Measurements from ENCODE around the gene GSG1L. TPM values are rescaled to one million over a fixed set of nuclear protein-coding genes. Genes with fewer than 3 reads are reported as not detected.

Gene GSG1L
- total and polyA plus RNA-seq, 9 donors, result 1.5 to 4.3 (median 2.9) TPM

DNA sequence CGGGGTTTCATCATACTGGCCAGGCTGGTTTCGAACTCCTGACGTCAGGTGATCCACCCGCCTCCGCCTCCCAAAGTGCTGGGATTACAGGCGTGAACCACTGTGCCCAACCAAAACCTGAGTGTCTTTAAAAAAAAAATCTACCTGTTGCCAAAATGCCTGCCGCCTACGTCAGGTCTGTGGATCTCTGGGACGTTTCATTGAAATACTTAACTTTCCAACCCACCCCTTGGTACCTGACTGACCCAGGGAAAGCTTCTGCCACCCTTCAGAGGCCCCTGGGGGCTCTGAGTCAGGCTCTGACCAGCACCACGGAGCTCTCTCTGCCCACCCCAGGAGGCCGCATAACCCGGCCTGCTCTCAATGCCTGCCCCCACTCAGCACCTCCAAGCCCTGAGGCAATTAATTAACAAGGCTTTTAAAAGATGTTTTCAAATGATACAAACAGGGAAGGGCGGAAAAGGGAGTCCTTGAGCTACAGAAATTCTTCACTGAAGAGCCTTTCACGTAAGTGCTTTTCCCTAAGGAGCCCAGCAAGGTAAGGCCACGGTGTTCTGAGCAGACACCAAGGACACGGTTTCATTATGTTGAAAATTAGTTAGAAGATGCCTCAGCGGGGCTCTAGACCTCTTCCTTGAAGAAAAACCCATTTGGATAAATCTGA, 29.3 kb upstream of the GSG1L start:
- DNase-seq, result no peak
- WGBS (ENCODE audit: insufficient coverage), result 77% methylated on average over 13 of the region's 17 CpGs
- Histone ChIP-seq H3K9me3 (replicated peaks; ENCODE audit: control insufficient read depth, low read depth, low read length) (no peaks in the 10 kb centered on the region), H3K4me1 (ENCODE audit: control insufficient read depth, insufficient read depth, low read length) (peaks cover 2% of the 10 kb centered on the region), H3K27me3 (ENCODE audit: control insufficient read depth, insufficient read depth, low read length) (no peaks in the 10 kb centered on the region), H3K4me3 (ENCODE audit: low read length) (no peak overlapping the region), H3K27ac (ENCODE audit: low read length) (no peak overlapping the region), H3K36me3 (ENCODE audit: control insufficient read depth, insufficient read depth, low read length) (peaks cover 11% of the 10 kb centered on the region)

- 74% methylated on average over 8 of the region's 12 CpGs for WGBS (ENCODE audit: insufficient coverage)
- Histone ChIP-seq H3K4me3 (ENCODE audit: low read length) (no peak overlapping the region), H3K4me1 (ENCODE audit: control insufficient read depth, insufficient read depth, low read length) (peaks cover 2% of the 10 kb centered on the region), H3K27me3 (ENCODE audit: control insufficient read depth, insufficient read depth, low read length) (no peaks in the 10 kb centered on the region), H3K27ac (ENCODE audit: low read length) (no peak overlapping the region), H3K9me3 (replicated peaks; ENCODE audit: control insufficient read depth, low read depth, low read length) (no peaks in the 10 kb centered on the region), H3K36me3 (ENCODE audit: control insufficient read depth, insufficient read depth, low read length) (peaks cover 5% of the 10 kb centered on the region)
- DNase-seq, result no peak
These were observed 28.1 kb upstream of the GSG1L start for GRCh38 chr16:28091656-28092055.

DNA sequence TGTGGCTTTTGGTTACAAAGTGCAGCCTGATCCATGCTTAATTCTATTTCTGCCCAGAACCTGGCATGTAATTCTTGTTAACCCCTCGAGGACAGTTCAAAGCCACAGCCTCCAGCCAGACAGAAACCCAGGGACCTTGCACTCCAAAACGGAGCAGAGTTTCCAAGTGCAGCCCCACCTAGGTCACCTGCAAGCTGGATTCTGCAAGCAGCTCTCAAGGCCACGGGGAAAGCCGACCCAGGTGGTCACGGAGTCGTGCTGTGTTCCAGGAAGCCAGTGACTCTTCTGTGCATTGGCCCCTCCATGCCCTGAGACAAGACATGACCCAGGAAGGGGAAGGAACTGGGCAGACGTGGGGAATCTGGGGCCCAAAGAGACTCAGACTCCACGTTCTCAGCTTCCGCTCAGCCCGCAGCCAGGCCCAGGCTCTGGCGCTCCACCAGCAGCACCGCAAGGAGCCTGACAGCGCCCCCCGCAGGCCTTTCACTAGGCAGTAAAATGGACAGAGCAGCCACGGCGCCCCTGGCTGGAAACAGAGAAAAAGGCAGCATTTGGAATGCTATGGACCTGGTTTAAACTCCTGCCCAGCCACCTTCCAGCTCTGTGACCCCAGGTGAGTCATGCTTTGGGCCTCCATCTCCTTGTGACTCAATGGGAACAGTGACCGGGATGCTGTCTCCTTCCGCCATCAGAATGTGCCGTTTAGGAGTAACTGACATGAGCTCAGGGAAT, 27.3 kb upstream of the GSG1L start:
- H3K4me3 ChIP-seq (ENCODE audit: low read length), result no peak overlapping the region
- DNase-seq, result no peak
- WGBS (ENCODE audit: insufficient coverage), result 50% methylated on average over 19 of the region's 19 CpGs

GRCh38 chr16:28089992-28090365, 26.5 kb upstream of the GSG1L start:
- 72% methylated on average over 3 of the region's 7 CpGs for WGBS (ENCODE audit: insufficient coverage)
- no peak for DNase-seq

More for the DNA sequence above, 27.3 kb upstream of the GSG1L start:
- no peaks in the 10 kb centered on the region for H3K27me3 ChIP-seq (ENCODE audit: control insufficient read depth, insufficient read depth, low read length)
- no peaks in the 10 kb centered on the region for H3K9me3 ChIP-seq (replicated peaks; ENCODE audit: control insufficient read depth, low read depth, low read length)
- no peak overlapping the region for H3K27ac ChIP-seq (ENCODE audit: low read length)
- peaks cover 3% of the 10 kb centered on the region for H3K36me3 ChIP-seq (ENCODE audit: control insufficient read depth, insufficient read depth, low read length)
- peaks cover 2% of the 10 kb centered on the region for H3K4me1 ChIP-seq (ENCODE audit: control insufficient read depth, insufficient read depth, low read length)

DNA sequence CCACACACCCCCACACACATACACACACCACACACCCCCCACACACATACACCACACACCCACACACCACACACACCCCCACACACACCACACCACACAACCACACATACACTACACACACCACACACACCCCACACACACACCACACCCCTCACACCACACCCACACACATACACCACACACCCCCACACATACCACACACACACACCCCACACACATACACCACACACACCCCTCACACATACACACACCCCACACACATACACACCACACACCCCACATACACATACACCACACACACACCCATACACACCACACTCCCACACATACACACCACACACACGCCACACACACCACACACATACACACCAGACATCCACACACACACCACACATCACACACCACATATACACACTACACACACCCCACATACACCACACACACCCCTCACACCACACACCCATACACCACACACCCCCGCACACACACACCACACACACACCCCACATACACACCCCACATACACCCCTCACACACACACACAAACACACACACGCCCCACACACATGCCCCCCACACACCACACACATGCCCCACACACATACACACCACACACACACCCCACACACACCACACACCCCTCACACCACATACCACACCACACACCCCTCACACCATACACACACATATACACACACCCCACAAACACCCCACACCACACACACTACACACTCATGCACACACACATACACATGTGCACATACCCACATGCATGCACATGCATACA, 25.9 kb upstream of the GSG1L start:
- WGBS (ENCODE audit: insufficient coverage), result 87% methylated on average over 3 of the region's 3 CpGs

More at GRCh38 chr16:28089992-28090365, 26.5 kb upstream of the GSG1L start:
- Histone ChIP-seq H3K9me3 (replicated peaks; ENCODE audit: control insufficient read depth, low read depth, low read length) (no peaks in the 10 kb centered on the region), H3K27ac (ENCODE audit: low read length) (no peak overlapping the region), H3K36me3 (ENCODE audit: control insufficient read depth, insufficient read depth, low read length) (peaks cover 3% of the 10 kb centered on the region), H3K4me1 (ENCODE audit: control insufficient read depth, insufficient read depth, low read length) (peaks cover 2% of the 10 kb centered on the region), H3K27me3 (ENCODE audit: control insufficient read depth, insufficient read depth, low read length) (no peaks in the 10 kb centered on the region), H3K4me3 (ENCODE audit: low read length) (no peak overlapping the region)

GRCh38 chr16:28087675-28088300, 24.3 kb upstream of the GSG1L start:
- no peaks in the 10 kb centered on the region for H3K27me3 ChIP-seq (ENCODE audit: control insufficient read depth, insufficient read depth, low read length)
- H3K4me3 ChIP-seq (ENCODE audit: low read length), result no peak overlapping the region
- no peak for DNase-seq
- H3K27ac ChIP-seq (ENCODE audit: low read length), result no peak overlapping the region
- 57% methylated on average over 1 of the region's 7 CpGs for WGBS (ENCODE audit: insufficient coverage)
- no peaks in the 10 kb centered on the region for H3K36me3 ChIP-seq (ENCODE audit: control insufficient read depth, insufficient read depth, low read length)
- peaks cover 4% of the 10 kb centered on the region for H3K4me1 ChIP-seq (ENCODE audit: control insufficient read depth, insufficient read depth, low read length)
- H3K9me3 ChIP-seq (replicated peaks; ENCODE audit: control insufficient read depth, low read depth, low read length), result no peaks in the 10 kb centered on the region

More for the DNA sequence above, 25.9 kb upstream of the GSG1L start:
- Histone ChIP-seq H3K27ac (ENCODE audit: low read length) (no peak overlapping the region), H3K36me3 (ENCODE audit: control insufficient read depth, insufficient read depth, low read length) (peaks cover 3% of the 10 kb centered on the region), H3K27me3 (ENCODE audit: control insufficient read depth, insufficient read depth, low read length) (no peaks in the 10 kb centered on the region), H3K4me3 (ENCODE audit: low read length) (no peak overlapping the region), H3K9me3 (replicated peaks; ENCODE audit: control insufficient read depth, low read depth, low read length) (no peaks in the 10 kb centered on the region), H3K4me1 (ENCODE audit: control insufficient read depth, insufficient read depth, low read length) (peaks cover 2% of the 10 kb centered on the region)
- DNase-seq, result no peak

DNA sequence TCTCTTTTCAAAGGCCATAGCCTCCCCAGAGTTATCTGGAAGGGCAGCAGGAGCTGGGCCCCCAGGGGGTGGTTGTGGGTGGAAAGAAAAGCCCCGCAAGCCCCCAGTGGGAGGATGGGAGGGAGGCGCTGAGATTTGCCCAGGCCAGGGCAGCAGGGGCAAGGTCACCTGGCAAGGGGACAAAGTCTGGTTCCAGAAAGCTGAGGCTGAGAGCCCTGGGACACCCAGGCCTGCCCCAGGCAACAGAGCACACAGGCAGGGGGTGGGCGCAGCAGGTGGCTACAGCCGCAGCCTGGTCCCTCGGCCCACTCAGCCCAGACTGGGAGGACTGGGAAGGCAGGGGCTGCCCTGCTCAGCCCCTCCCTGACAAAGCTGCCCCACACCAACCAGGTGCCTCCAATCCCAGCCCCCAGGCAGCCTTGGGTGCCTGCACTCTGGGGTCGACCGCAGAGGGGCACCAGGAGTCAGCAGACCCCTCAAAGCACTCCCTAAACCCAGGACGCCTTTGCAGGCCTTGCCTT, 23.7 kb upstream of the GSG1L start:
- Histone ChIP-seq H3K9me3 (replicated peaks; ENCODE audit: control insufficient read depth, low read depth, low read length) (no peaks in the 10 kb centered on the region), H3K4me3 (ENCODE audit: low read length) (no peak overlapping the region), H3K27ac (ENCODE audit: low read length) (no peak overlapping the region), H3K36me3 (ENCODE audit: control insufficient read depth, insufficient read depth, low read length) (no peaks in the 10 kb centered on the region), H3K27me3 (ENCODE audit: control insufficient read depth, insufficient read depth, low read length) (no peaks in the 10 kb centered on the region), H3K4me1 (ENCODE audit: control insufficient read depth, insufficient read depth, low read length) (peaks cover 8% of the 10 kb centered on the region)
- no peak for DNase-seq
- 73% methylated on average over 5 of the region's 8 CpGs for WGBS (ENCODE audit: insufficient coverage)

DNA sequence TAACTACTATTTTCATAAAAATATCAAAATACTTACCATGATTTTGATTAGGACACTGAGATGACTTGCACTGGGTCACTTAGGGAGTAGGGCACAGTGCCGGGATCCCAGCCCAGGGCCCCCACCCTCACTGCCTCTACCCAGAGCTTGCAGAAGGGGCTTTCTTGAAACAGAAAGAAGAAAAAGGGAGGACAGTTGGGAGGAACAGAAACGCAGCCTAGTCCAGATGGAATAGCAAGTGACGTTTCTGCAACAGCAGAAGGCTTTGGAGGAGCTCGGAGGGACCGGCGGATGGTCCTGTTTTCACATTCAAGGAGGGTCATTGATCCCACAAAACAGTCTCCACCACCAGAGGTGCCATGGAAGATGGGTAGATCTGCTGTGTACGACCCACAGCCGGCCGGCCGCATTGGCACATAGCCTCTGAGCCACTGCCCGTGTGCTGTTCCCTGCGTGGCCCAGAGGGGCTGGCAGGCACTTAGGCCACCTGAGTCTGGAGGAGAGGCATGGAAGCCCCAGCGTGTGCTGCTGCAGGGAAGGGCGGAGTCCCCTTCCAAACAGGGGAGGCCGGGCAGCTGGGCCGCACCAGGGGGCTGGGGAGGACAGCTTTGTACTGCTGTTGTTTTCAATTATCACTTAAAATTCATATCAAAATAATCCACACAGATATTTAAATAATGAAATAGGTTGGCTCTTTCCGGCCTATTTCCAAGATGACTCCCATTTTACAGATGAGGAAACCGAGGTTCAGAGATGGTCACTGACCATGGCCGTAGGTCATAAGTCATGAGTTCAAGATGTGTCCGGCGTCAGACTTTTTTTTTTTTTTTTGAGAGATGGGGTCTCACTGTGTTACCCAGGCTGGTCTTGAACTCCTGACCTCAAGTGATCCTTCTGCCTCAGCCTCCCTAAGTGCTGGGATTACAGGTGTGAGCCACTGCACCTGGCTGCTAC, 22.9 kb upstream of the GSG1L start:
- Histone ChIP-seq H3K27me3 (ENCODE audit: control insufficient read depth, insufficient read depth, low read length) (no peaks in the 10 kb centered on the region), H3K36me3 (ENCODE audit: control insufficient read depth, insufficient read depth, low read length) (no peaks in the 10 kb centered on the region), H3K4me3 (ENCODE audit: low read length) (no peak overlapping the region), H3K27ac (ENCODE audit: low read length) (no peak overlapping the region), H3K9me3 (replicated peaks; ENCODE audit: control insufficient read depth, low read depth, low read length) (no peaks in the 10 kb centered on the region), H3K4me1 (ENCODE audit: control insufficient read depth, insufficient read depth, low read length) (peaks cover 9% of the 10 kb centered on the region)
- no peak for DNase-seq
- WGBS (ENCODE audit: insufficient coverage), result 86% methylated on average over 13 of the region's 21 CpGs

Measured in muscle of leg (tissue), 11 donors.